Uterus (tissue), 2 donors: ENCODE measurements around the gene GMDS.

ENCODE experiments used
- POLR2A ChIP-seq, 2 donors: fragments of 450-650 bp; IDR thresholded peaks; one replicate each; pipeline ENCODE4 v1.6.1; 2016; ENCODE audit warnings: antibody characterized with exemption in 2 of 2, mild to moderate bottlenecking in 1 of 2, moderate library complexity in 1 of 2
- TF ChIP-seq, protein P1 (sequence below), 4 experiments: fragments of 200-600 bp in 2 of 4; fragments of 450-650 bp in 2 of 4; sonication (generic) in 2 of 4; IDR thresholded peaks; one replicate each; pipeline ENCODE4 v1.5.1; 2016 to 2019; ENCODE audit warnings: antibody characterized with exemption in 4 of 4, mild to moderate bottlenecking in 2 of 4, moderate library complexity in 1 of 4

DNA sequence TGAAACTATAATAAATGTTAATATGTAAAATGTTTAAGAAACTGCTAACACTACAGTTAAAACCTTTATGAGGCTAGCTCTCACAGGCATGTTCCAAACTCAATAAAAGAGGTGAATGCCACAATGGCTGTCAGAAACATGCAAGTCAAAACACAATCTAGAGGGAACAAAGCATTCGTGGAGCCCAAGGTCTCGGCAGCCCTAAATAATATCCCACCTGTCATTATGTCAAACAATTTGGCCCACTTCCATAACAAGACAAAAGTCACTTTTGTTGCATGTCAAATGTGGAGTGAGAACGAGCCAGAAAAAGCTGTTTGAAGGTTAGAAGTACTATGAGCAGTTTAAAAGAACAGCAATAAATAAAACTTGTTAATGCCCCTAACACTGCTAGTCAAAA lies 181.9 kb downstream of the GMDS start:
- TF ChIP-seq, protein P1, sequence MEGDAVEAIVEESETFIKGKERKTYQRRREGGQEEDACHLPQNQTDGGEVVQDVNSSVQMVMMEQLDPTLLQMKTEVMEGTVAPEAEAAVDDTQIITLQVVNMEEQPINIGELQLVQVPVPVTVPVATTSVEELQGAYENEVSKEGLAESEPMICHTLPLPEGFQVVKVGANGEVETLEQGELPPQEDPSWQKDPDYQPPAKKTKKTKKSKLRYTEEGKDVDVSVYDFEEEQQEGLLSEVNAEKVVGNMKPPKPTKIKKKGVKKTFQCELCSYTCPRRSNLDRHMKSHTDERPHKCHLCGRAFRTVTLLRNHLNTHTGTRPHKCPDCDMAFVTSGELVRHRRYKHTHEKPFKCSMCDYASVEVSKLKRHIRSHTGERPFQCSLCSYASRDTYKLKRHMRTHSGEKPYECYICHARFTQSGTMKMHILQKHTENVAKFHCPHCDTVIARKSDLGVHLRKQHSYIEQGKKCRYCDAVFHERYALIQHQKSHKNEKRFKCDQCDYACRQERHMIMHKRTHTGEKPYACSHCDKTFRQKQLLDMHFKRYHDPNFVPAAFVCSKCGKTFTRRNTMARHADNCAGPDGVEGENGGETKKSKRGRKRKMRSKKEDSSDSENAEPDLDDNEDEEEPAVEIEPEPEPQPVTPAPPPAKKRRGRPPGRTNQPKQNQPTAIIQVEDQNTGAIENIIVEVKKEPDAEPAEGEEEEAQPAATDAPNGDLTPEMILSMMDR (IDR thresholded peaks at IDR 0.05) = no peak
- no peak for TF ChIP-seq POLR2A (IDR thresholded peaks at IDR 0.05)
